ENCODE results near the gene CNR1.

DNA sequence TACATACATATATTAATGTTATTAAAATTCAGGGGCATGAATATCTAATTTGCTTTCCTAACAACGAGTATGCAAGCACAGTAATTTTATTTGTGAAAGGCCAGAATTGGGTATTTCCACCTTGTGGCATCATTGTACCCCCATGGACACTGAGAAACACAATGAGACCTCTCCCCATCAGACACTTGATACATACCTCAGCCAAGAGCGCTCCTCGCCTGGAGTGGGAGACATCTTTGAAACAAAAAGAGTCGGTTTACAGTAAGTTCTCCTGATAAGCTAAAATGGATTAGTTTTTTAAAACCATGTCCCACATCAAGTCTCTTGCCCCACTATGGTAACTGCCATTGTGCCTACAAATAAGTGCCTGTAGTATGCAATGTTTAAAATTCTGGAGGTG is 2.1 kb downstream of the CNR1 start:
- TF ChIP-seq, protein P1, sequence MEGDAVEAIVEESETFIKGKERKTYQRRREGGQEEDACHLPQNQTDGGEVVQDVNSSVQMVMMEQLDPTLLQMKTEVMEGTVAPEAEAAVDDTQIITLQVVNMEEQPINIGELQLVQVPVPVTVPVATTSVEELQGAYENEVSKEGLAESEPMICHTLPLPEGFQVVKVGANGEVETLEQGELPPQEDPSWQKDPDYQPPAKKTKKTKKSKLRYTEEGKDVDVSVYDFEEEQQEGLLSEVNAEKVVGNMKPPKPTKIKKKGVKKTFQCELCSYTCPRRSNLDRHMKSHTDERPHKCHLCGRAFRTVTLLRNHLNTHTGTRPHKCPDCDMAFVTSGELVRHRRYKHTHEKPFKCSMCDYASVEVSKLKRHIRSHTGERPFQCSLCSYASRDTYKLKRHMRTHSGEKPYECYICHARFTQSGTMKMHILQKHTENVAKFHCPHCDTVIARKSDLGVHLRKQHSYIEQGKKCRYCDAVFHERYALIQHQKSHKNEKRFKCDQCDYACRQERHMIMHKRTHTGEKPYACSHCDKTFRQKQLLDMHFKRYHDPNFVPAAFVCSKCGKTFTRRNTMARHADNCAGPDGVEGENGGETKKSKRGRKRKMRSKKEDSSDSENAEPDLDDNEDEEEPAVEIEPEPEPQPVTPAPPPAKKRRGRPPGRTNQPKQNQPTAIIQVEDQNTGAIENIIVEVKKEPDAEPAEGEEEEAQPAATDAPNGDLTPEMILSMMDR (IDR thresholded peaks at IDR 0.05): no peak
- no peak for TF ChIP-seq POLR2AphosphoS5 (IDR thresholded peaks at IDR 0.05)
- TF ChIP-seq POLR2A (IDR thresholded peaks at IDR 0.05): no peak
